IPS DF 19.7 (cell line): ENCODE measurements around the gene PXDC1.
"Not testable (repeated sequence)": the region's sequence is repeated elsewhere in the genome, so short reads cannot be mapped to it uniquely, and the experiment has no call there.

Experiments
- DNase-seq: peaks from one replicate; pipeline ENCODE4 v3.0.0-alpha.2; 2013; ENCODE audit warnings: low read depth, low spot score

The PXDC1 gene

DNA sequence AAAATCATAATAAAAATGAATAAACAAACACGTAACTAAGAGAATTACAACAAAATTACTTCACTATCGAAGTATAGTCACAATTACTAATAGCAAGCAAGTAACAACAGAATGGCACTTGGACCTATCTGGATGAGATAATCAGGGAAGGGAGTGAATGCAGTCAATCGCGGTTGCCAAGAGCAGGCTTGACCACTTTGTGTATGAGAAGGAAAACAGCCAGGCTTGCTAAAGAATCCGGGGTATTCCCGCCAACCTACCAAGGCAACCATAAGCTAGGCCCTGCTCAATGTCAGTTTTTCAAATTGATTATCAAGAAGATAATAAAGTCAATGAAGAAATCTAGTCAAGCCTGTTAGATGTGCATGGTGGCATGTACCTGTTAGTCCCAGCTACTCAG, 39.7 kb downstream of the PXDC1 start:
- DNase-seq: no peak

- no peak for DNase-seq
Measured at GRCh38 chr6:3710403-3710802, 41.1 kb downstream of the PXDC1 start.

DNA sequence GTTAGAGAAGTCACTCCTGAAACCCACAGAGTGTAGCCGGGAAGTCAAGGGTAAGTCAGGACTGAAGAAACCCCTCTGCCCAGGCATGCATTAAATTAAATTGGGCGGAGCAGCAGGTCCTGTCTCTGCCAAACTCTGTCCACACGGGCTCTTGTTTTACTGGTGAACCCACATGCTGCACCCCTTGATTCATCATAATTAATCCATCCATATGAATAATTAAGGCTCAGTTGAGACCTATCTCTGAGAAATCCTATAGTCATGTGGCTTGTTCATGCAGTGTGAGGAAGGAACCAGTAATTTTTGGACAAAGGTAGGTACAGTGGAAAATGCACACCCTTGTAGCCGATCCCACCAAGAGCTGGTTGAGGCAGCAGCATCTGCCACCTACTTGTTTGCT, 43.0 kb downstream of the PXDC1 start:
- no peak for DNase-seq

- no peak for DNase-seq
Measured at GRCh38 chr6:3707751-3708412, 43.6 kb downstream of the PXDC1 start.

DNA sequence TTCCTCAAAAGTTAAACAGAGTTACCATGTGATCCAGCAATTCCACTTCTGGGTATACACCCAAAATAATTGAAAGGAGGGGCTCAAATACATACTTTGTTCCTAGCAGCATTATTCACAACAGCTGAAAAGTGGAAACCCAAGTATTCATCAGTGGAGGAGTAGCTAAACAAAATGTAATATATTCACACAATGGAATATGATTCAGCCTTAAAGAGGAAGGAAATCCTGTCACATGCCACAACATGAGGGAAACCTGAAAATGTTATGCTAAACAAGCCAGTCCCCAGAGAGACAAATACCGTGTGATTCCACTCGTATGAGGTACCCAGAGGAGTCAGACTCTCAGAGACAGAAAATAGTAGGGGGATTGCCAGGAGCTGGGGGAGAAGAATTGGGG, 44.5 kb downstream of the PXDC1 start:
- no peak for DNase-seq

DNA sequence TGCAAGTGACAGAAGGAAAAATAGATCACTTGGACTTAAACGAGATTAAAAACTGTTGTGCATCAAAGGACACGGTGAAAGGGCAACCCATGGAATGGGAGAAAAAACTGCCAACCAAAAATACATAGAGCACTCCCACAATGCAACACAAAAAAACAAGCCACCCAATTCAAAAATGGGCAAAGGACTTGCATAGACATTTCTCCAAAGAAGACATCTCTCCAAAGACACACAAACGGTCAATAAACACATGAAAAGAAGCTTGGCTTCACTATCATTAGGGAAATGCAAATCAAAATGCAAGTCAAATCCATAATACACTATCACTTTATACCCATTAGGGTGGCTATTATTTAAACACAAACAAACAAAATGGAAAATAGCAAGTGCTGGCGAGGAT, 45.0 kb downstream of the PXDC1 start:
- no peak for DNase-seq

GRCh38 chr6:3701631-3702030, 49.9 kb downstream of the PXDC1 start:
- DNase-seq: no peak

GRCh38 chr6:3699231-3699630, 52.3 kb downstream of the PXDC1 start:
- DNase-seq: no peak

- no peak for DNase-seq
Measured at GRCh38 chr6:3698021-3698420, 53.5 kb downstream of the PXDC1 start.

- no peak for DNase-seq
Measured at GRCh38 chr6:3697609-3698008, 53.9 kb downstream of the PXDC1 start.

DNA sequence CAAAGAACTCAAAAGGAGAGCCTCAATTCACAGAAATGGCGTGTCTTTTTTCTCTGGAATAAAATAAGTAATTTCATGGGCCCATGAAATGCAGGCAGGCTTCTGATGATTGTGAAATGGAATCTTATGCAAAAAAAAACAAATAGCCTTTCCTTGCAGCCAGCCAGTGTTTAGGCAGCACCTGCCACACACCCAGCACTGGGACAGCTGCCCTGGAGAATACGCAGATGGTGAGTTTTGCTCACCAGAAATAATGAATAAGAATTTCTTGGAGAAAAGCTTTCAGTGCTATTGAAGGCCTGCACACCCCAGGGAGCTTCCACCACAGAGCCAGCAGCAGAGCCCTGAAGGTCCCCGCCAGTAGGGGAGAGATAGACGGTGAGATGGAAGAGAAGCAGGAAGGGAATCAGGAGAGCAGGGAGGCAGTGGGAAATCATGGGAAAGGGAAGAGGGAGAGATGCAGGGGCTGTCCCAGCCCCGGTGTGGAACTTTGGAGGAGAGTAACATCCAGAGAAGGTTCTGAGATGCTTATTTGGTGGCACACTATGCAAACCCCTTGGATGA, 54.9 kb downstream of the PXDC1 start:
- no peak for DNase-seq

DNA sequence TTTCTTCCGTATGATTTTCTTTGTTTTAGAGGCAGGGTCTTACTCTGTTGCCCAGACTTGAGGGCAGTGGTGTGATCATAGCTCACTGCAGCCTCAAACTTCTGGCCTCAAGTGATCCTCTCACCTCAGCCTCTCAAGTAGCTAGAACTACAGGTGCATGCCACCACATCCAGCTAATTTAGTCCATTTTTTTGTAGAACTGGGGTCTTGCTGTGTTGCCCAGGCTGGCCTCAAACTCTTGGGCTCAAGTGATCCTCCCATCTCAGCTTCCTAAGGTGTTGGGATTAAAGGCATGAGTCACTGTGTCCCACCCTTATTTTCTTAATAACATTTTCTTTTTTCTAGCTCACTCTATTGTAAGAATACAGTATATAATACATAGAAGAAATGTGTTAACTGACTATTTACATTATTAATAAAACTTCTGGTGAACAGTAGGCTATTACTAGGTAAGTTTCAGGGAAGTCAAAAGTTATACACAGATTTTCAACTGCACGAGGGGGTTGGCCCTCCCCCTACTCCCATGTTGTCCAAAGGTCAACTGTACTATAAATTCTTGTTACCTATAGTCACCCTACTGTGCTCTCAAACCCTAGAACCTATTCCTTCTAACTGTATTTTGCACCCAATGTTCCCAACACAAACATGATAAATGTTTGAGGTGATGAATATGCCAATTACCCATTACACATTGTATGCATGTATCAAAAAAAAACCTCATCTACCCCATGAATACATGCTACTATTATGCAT, 56.3 kb downstream of the PXDC1 start:
- no peak for DNase-seq

- no peak for DNase-seq
Measured at GRCh38 chr6:3693831-3694230, 57.7 kb downstream of the PXDC1 start.

DNA sequence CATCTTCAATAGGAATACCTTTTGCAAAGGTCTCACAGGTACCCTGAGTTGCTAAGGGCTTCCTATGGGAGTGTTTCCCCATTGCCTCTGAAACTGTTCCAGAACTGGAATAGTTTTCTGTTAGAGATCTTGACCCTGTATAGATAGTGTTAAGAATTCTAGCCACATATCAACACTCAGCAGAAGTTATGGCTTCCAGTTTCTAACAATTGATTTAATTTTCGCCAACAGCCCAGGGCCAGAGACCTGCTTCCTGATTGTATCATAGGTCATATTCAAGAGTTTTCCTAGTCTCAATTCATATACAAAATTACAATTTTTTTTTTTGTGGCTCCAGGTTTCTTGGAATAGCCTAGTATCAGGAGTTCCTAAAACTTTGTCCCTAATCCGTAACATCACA, 61.0 kb downstream of the PXDC1 start:
- no peak for DNase-seq

DNA sequence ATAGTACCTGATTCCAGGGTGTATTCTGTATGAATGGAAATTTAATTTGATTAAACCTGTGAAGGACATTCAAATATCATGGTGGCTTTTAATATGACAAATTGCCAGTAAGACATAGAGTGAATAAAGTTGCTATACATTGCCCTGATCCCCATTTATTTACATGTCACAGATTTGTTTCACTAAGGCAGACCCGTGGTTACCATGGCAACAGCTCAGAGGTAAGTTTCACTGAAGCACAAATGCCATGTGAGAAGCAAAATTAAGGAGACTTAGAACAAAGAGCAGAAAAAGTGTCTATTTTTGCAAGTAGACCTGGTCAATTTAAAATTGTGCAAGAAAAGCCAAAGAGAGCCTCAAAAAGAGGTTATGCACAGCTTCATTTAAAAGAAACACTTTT, 63.7 kb downstream of the PXDC1 start:
- no peak for DNase-seq

GRCh38 chr6:3683331-3683730, 68.2 kb downstream of the PXDC1 start:
- DNase-seq: no peak

- DNase-seq: no peak
Measured at GRCh38 chr6:3678946-3679345, 72.6 kb downstream of the PXDC1 start.

GRCh38 chr6:3677751-3678150, 73.8 kb downstream of the PXDC1 start:
- DNase-seq: not testable (repeated sequence)

GRCh38 chr6:3677351-3677750, 74.2 kb downstream of the PXDC1 start:
- not testable (repeated sequence) for DNase-seq
